ENCODE data around the gene NHLRC4. TPM values are rescaled to one million over a fixed set of nuclear protein-coding genes. Genes with fewer than 3 reads are reported as not detected.

Gene NHLRC4
- total and polyA plus RNA-seq, 9 of the 15 experiments (the other 6 are each of a cell fraction or from before 2014, with no cell fraction given): 0.24 to 3.7 (median 1.3) TPM; not detected in 2

DNA sequence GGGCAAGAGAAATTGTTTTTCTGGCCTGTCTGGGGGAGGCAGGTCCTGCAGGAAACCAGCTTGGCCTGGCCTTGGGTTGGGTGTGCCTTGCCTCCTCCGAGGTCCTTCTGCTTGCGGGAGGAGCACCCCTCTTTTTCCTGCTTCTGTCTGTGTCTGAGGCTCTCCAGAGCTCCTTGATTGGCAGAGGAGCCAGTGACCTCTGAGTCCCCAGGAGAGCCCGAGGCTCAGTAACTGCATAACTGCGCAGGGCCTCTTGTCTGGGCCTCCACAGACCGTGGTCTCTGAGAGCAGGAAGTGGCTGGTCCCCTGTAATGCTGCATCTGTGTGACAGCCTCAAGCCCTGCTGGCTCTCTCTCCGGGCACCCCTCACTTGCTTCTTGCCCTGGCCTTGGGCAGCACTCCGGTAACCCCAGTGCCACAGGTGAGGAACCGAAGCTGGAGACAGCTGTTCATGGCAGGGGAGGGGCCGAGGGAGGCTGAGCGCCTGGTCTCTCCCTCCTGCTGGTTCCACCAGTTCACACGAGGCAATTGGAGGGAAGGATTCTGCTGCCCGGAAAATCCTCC is 37.7 kb upstream of the NHLRC4 start (continued):
- TF ChIP-seq ETV1 (tag; conservative IDR thresholded peaks at IDR 0.05; ENCODE audit: low read depth) (no peak), FOXK2 (conservative IDR thresholded peaks at IDR 0.05 in 1 of 2, IDR thresholded peaks at IDR 0.05 in 1 of 2; ENCODE audit: low read depth in 2 of 2) (no peak), ZBTB17 (CRISPR knock-in tag; IDR thresholded peaks at IDR 0.05) (no peak), NCOA2 (IDR thresholded peaks at IDR 0.05; ENCODE audit: partially characterized antibody in 2 of 2) (no peak), RFX7 (CRISPR knock-in tag; IDR thresholded peaks at IDR 0.05) (no peak), SMARCA5 (IDR thresholded peaks at IDR 0.05) (no peak), ZSCAN29 (IDR thresholded peaks at IDR 0.05) (no peak), DACH1 (IDR thresholded peaks at IDR 0.05; ENCODE audit: partially characterized antibody) (peak; percentile 27), SIN3A (IDR thresholded peaks at IDR 0.05; ENCODE audit: borderline replicate concordance in 2 of 2, control insufficient read depth in 1 of 2, low read depth in 2 of 2, low read length in 2 of 2) (peak in 1 of 2 experiments; percentile 32; a peak in 1 of 4 replicates), SMAD4 (CRISPR knock-in tag; conservative IDR thresholded peaks at IDR 0.05) (peak; percentile 26; the same call in 1 of the 2 replicates)
- TF ChIP-seq, protein P1, sequence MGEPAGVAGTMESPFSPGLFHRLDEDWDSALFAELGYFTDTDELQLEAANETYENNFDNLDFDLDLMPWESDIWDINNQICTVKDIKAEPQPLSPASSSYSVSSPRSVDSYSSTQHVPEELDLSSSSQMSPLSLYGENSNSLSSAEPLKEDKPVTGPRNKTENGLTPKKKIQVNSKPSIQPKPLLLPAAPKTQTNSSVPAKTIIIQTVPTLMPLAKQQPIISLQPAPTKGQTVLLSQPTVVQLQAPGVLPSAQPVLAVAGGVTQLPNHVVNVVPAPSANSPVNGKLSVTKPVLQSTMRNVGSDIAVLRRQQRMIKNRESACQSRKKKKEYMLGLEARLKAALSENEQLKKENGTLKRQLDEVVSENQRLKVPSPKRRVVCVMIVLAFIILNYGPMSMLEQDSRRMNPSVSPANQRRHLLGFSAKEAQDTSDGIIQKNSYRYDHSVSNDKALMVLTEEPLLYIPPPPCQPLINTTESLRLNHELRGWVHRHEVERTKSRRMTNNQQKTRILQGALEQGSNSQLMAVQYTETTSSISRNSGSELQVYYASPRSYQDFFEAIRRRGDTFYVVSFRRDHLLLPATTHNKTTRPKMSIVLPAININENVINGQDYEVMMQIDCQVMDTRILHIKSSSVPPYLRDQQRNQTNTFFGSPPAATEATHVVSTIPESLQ (CRISPR knock-in tag; IDR thresholded peaks at IDR 0.05): peak; percentile 57; the same call in 1 of the 2 replicates
- TF ChIP-seq, protein P2, sequence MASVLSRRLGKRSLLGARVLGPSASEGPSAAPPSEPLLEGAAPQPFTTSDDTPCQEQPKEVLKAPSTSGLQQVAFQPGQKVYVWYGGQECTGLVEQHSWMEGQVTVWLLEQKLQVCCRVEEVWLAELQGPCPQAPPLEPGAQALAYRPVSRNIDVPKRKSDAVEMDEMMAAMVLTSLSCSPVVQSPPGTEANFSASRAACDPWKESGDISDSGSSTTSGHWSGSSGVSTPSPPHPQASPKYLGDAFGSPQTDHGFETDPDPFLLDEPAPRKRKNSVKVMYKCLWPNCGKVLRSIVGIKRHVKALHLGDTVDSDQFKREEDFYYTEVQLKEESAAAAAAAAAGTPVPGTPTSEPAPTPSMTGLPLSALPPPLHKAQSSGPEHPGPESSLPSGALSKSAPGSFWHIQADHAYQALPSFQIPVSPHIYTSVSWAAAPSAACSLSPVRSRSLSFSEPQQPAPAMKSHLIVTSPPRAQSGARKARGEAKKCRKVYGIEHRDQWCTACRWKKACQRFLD (CRISPR knock-in tag; IDR thresholded peaks at IDR 0.05): 0 out of 2 replicates have a peak, but pooled peaks have one; percentile 19
